HG03159 (cell line): ENCODE measurements around the gene SPATA24.

Source experiments
- ATAC-seq: cut with Tn5 transposase; IDR thresholded peaks from one replicate; pipeline ENCODE4 v1.9.1; 2021; ENCODE audit warnings: mild to moderate bottlenecking, moderate library complexity; ENCODE audit not compliant: unreplicated experiment

SPATA24 gene

DNA sequence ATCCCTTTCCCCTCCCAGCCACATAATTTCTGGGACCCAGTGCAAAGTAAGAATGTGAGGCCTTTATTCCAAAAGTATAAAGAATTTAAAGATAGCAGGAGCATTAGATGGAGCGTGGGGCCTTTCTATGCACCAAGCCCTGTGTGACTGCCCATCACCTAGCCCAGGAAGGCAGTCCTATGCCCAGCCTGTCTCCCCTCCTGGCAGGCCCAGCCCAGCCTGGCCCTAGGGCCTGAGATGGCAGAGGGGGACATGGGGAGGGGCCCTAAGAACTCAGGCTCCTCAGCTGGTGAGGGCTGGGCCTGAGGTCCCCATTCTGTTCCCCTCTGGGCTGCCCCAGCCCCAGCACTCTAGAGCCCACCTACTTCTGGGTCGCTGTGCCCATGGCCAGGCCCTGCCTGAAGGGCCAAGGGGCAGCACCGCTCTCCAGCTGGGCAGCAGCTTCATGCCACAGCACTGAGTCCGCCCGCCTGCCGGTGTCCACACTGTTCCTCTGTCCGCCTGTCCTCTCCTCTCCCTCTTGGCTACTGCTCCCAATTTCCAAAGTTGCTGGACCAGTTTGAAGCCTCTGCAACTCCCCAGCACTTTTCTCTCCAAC, 19.8 kb downstream of the SPATA24 start:
- no peak for ATAC-seq

DNA sequence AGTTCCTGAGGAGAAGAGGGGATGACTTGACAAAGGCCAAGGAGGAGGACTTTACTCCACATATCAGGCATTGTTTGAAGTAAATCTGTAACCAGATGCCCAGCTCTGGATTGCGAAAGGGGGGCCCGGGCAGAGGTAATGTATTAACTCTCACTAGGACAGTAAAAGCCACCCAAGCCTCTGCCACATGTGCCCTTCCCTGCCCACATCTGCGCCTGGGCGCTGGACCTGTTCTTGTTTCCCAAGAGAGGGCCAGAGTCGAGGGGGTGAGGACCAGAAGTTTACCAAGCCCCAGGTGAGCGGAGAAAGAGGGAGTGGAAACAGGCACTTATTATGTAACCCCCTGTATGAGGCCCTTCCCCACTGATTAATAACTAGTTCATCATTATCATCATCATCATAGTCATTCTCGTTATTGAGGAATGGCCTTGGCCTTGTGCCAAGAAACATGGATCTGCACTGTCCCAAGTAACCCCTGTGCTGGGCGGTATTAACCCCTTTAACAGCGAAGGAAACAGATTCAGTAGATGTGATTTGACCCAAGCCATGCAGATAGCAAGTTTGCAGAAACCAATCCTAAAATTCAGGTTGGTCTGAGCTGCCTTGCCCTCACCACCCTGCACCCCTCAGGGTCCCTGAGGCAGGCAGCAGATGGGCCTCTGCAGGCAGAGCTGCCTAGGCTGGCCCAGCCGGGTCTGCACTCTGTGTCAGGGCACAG, 20.5 kb downstream of the SPATA24 start, which contains the start of gene SLC23A1:
TSS of gene SLC23A1 (minus strand) at position 23 of the 718 bp plus-strand sequence. CDS start 44 bp downstream, outside the sequence.
- no peak for ATAC-seq

GRCh38 chr5:139382807-139383206, 21.1 kb downstream of the SPATA24 start:
- no peak for ATAC-seq

- ATAC-seq = no peak
These were observed 21.8 kb downstream of the SPATA24 start for GRCh38 chr5:139381837-139382761.

DNA sequence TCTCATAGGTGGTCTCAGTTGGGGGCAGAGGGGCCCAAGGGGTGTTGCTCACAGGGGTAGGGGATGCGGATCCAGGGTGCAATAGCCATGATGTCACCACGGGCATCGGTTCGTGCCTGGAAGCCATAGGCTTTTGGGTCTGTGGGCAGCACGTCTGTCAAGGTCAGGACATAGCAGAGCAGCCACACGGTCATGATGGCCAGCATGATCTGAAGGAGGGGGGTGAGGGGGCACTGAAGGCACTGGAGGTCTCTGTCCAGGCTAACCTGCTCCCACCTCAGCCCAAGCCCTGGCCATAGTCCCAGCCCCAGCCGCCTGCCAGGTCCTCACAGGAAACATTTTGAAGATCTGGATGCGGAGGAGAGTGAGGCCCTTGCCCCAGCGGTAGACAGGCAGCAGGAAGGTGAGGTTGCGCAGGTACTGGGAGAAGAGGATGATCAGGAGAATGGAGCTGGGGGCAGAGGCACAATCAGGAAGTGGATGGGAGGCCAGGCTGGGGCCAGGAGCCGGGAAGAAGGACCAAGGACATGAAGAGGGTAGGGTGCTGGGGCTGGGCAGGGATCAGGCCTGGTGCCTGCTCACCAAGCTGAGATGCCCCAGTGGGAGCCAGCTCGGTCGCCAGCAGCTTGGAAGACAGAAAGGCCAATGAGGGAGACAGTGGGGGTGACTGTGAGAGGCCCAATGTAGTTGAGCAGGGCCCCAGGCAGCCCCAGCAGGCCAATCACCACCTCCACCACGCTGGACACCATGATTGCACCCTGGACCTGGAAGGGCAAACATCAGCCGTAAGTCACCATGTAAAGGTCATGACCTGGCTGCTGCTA, 24.1 kb downstream of the SPATA24 start:
- ATAC-seq = no peak

DNA sequence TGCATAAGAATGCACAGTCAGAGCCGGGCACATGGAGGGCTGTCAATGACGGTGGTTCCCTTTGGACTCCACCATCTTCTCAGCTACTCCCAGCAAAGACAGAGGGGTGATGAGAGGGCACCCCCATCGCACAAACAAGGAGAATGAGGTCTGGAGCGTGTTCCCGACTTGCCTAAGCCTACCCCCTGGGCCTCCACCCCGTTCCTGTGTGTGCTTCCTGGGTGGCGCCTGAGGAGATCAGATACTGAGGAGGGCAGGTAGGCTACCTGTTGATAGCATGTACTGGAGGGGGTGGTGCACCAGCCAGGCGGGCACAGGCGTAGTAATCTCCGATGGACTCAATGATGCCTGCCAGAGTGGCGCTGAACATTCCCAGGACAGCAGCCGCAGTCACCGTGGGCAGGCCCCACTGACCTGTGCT, 24.9 kb downstream of the SPATA24 start:
- no peak for ATAC-seq

DNA sequence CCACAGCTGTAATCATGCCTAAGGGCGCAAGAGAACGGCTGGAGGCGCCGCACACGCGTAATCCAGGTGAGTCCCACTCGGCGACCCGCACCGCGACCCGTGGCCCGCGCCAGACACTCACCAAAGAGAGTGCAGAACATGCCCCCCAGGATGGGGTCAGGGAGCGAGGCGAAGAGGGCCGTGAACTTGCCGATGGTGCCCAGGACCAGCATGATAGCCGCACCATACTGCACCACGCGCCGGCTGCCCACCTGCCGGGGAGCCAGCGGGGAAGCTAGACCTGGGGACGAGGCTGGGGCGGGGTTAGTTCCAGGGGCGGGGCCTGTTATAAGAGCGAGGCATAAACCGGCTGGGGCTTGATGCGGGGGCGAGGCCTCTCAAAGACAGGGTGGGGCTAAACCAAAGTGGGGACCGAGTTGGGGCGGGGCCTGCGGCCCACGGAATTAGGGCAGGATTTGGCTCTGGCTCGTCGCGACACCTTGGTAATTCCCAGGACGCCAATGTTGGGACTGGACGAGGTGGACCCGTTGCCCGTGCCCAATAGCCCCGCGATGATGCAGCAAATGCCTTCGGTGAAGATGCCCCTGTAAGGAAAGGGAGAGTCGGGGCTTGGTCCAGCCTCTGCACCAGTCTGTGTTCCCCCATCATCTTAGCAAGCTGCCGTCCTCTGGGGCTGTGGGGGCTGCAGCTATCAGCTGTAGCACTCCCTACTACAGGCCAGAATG, 25.6 kb downstream of the SPATA24 start:
- no peak for ATAC-seq

DNA sequence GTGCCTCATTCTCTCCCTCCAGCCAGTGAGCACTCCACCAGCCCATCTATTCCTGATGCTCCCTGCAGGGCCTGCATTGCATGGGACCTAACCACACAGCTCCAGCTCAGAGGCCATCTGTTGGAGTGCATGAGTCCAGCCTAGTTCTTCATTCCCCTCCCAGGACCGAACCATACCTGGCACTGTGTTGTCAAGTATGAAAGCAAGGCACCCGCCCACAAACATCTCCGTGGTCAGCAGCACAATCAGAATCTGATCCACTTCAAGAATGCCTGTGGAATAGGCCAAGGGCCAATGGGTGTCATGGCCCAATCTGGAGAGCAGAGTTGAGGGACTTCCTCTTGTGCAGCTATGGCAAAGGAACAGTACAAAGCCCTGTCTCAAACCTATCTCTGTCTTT, 26.7 kb downstream of the SPATA24 start:
- no peak for ATAC-seq

DNA sequence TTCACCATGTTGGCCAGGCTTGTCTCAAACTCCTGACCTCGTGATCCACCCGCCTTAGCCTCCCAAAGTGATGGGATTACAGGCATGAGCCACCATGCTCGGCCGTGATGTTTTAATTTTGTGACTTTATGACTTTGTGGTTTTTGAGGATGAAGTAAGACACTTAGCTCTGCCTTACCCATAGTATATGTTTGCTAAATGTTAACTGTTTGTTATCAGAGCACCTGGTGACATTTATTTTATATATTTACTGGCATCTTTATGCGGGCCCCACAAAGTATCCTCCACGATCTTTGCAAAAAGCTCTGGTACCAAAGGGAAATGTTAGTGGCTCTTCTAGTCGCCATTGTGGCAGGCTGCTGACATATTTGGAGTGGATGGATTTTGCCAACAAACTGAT, 27.5 kb downstream of the SPATA24 start:
- ATAC-seq = no peak

DNA sequence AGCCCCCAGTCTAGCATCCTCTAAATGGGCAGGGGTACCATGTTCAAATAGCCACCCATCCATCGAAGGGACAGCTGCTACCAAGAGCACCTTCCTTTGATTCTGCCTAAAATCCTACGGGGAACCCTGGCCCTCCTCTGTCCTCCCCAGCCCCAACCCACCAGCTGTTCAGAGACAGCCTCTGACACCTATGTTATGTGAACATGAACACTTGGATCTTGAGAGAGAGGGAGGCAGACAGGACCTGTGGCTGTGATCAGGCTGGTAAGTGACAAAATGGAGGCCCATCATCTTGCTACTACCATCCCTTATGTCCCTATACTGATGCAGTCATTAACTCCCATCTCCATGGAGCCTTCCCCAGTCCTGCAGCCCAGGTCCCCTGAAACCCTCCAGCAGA, 29.0 kb downstream of the SPATA24 start:
- no peak for ATAC-seq

- ATAC-seq = no peak
These were observed 32.1 kb downstream of the SPATA24 start for GRCh38 chr5:139371482-139372435.

DNA sequence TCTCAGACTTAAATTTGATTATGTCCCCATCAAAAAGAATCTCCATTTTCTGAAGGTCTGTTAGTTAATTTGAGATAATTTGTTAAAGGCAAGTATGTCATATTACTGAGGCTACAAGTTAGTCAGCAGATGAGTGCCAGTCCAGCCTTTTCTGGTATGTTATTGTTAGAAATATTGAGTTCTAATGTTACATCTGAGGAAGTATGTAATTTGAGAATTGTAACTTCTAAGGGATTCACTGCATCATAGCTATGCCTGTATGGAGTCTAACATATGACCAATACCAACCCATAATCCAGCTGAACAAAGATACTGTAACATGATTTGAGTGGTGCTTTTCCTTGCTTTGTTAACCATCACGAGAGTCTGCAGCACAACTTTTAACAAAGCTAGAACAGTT, 34.7 kb downstream of the SPATA24 start:
- ATAC-seq = no peak

GRCh38 chr5:139368613-139369012, 35.3 kb downstream of the SPATA24 start:
- no peak for ATAC-seq

GRCh38 chr5:139364466-139364865, 39.4 kb downstream of the SPATA24 start:
- no peak for ATAC-seq

GRCh38 chr5:139363937-139364336, 40.0 kb downstream of the SPATA24 start:
- ATAC-seq = no peak

DNA sequence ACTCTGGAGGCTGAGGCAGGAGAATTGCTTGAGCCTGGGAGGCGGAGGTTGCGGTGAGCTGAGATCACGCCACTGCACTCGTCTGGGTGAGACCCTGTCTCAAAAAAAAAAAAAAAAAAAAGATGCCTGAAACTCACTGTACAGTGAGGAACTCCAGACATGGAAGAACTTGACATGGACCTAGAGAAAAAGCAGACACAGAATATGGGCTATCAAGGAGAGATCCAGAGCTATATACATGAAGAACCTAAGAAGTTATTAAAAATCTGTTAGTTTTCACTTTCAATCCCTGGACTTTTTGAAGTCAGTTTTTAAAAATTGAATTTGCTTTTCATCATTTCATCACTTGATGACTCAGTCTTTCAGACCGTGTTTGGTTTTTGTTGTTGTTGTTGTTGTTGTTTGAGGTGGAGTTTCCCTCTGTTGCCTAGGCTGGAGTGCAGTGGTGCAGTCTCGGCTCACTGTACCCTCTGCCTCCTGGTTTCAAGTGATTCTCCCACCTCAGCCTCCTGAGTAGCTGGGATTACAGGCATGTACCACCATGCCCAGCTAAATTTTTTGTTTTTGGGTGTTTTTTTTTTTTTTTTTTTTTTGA, 42.0 kb downstream of the SPATA24 start:
- no peak for ATAC-seq

- ATAC-seq = no peak
These were observed 43.5 kb downstream of the SPATA24 start for GRCh38 chr5:139360384-139360783.

- ATAC-seq = no peak
These were observed 45.8 kb downstream of the SPATA24 start for GRCh38 chr5:139358064-139358463.
